Retinal pigment epithelial cell (primary cell): ENCODE data around the gene MSMO1.

Source experiments
- DNase-seq: peaks from one replicate; pipeline ENCODE4 v3.0.0-alpha.2; 2010; ENCODE audit warnings: low read depth
- H3K4me3 ChIP-seq: 2 replicates; pipeline ENCODE4 v1.5.1; 2011; ENCODE audit warnings: mild to moderate bottlenecking, low read length, control low read depth, moderate library complexity
- CTCF ChIP-seq: conservative IDR thresholded peaks from 2 replicates; pipeline ENCODE4 v1.5.1; 2011; ENCODE audit warnings: low read depth, low read length, control low read depth, inconsistent platforms

MSMO1 gene

DNA sequence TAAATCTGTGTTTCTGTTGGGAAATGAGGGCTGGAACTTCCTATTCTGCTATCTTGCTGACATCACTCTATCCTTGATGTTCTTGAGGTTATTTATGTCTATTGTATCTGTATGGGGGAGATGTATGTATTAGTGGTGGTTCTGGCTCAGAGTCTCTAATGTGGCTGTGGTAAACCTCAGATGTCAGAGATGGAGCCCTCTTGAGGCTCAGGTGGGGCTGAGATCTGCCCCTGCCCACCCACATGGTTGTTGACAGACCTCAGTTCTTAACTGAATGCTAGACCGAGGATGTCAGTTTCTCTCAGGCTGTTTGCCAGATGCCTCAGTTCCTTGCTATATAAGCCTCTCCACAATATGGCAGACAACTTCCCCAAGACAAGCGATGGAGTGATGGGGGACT lies 48.0 kb downstream of the MSMO1 start:
- no peak for DNase-seq
- TF ChIP-seq CTCF, result no peak
- no peak overlapping the region for H3K4me3 ChIP-seq

DNA sequence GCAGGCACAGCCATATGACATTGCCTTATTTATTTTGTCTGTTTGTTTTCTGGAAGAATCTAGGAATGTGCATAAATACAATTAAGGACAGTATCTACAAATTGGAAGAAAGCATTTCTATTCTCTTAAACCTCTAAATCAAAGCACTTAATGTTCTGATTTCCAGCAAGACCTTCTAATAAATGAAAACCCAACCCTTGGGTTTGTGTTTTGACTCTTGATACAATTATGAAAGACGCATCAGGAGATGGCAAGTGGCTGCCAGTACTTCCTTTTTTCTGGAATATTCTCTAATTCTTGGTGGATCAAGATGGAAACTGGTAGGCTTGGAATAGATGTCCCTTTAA lies 50.9 kb downstream of the MSMO1 start:
- H3K4me3 ChIP-seq, result peak overlapping the region; percentile 69
- no peak for TF ChIP-seq CTCF

GRCh38 chr4:165378745-165379677 lies 51.5 kb downstream of the MSMO1 start, which contains the start of gene CPE:
TSS of gene CPE (plus strand) at chr4:165379008. CDS start at chr4:165379222, 214 bp downstream.
- TF ChIP-seq CTCF, result peak; percentile 41
- DNase-seq, result peak; percentile 26
- peak within 1 kb of the TSS; percentile 69 for H3K4me3 ChIP-seq

More for the DNA sequence above, 50.9 kb downstream of the MSMO1 start:
- no peak for DNase-seq

GRCh38 chr4:165379678-165380064 lies 52.2 kb downstream of the MSMO1 start:
- H3K4me3 ChIP-seq, result peak overlapping the region; percentile 69
- no peak for TF ChIP-seq CTCF
- no peak for DNase-seq

- H3K4me3 ChIP-seq, result no peak overlapping the region
- no peak for TF ChIP-seq CTCF
Observed at GRCh38 chr4:165380805-165381204, 53.3 kb downstream of the MSMO1 start.

GRCh38 chr4:165381821-165382373 lies 54.4 kb downstream of the MSMO1 start:
- H3K4me3 ChIP-seq, result no peak overlapping the region
- DNase-seq, result no peak
- TF ChIP-seq CTCF, result no peak

More at GRCh38 chr4:165380805-165381204, 53.3 kb downstream of the MSMO1 start:
- DNase-seq, result no peak
